H9 (cell line): Measurements from ENCODE around the gene IL16. TPM values are rescaled to one million over a fixed set of nuclear protein-coding genes. Genes with fewer than 3 reads are reported as not detected.

Experiments
- DNase-seq: peaks from one replicate; pipeline ENCODE4 v3.0.0-alpha.2; 2017
- H2AFZ ChIP-seq: one replicate; pipeline ENCODE4 v1.6.1; 2013; ENCODE audit warnings: mild to moderate bottlenecking, low read length, control low read depth, moderate library complexity
- H2AK5ac ChIP-seq: 2 replicates; pipeline ENCODE4 v1.6.1; 2013; ENCODE audit warnings: low read length, control low read depth, mixed read lengths; ENCODE audit not compliant: insufficient read length
- H2BK120ac ChIP-seq: one replicate; pipeline ENCODE4 v1.6.1; 2013; ENCODE audit warnings: low read depth, mild to moderate bottlenecking, low read length, control low read depth, inconsistent platforms; ENCODE audit not compliant: poor library complexity, severe bottlenecking
- H2BK12ac ChIP-seq: 2 replicates; pipeline ENCODE4 v1.6.1; 2013; ENCODE audit warnings: low read length, control low read depth, mixed read lengths, low read depth; ENCODE audit not compliant: insufficient read length
- H2BK15ac ChIP-seq: 2 replicates; pipeline ENCODE4 v1.6.1; 2013; ENCODE audit warnings: low read depth, low read length, control low read depth
- H2BK20ac ChIP-seq: one replicate; pipeline ENCODE4 v1.6.1; 2013; ENCODE audit warnings: low read depth, mild to moderate bottlenecking, low read length, control low read depth, inconsistent platforms; ENCODE audit not compliant: poor library complexity, severe bottlenecking
- H2BK5ac ChIP-seq: 2 replicates; pipeline ENCODE4 v1.6.1; 2013; ENCODE audit warnings: low read length, control low read depth, mixed read lengths; ENCODE audit not compliant: insufficient read length
- H3K14ac ChIP-seq: 2 replicates; pipeline ENCODE4 v1.6.1; 2013; ENCODE audit warnings: low read length, control low read depth; ENCODE audit not compliant: insufficient read depth
- H3K18ac ChIP-seq: 2 replicates; pipeline ENCODE4 v1.6.1; 2013; ENCODE audit warnings: low read depth, mild to moderate bottlenecking, mixed read lengths, low read length, control low read depth; ENCODE audit not compliant: insufficient read length
- H3K23ac ChIP-seq: 2 replicates; pipeline ENCODE4 v1.6.1; 2013; ENCODE audit warnings: low read length, control low read depth, mixed read lengths, low read depth; ENCODE audit not compliant: insufficient read length
- H3K23me2 ChIP-seq: 2 replicates; pipeline ENCODE4 v1.6.1; 2013; ENCODE audit warnings: low read depth, mild to moderate bottlenecking, mixed read lengths, low read length, control low read depth; ENCODE audit not compliant: insufficient read length, poor library complexity, severe bottlenecking
- H3K27ac ChIP-seq: 2 replicates; pipeline ENCODE4 v1.5.1; 2013; ENCODE audit warnings: low read length, control low read depth, mixed read lengths, low read depth; ENCODE audit not compliant: insufficient read length
- H3K27me3 ChIP-seq: 2 replicates; pipeline ENCODE4 v1.6.1; 2013; ENCODE audit warnings: low read length, control low read depth, inconsistent platforms; ENCODE audit not compliant: insufficient read depth
- H3K4ac ChIP-seq: 2 replicates; pipeline ENCODE4 v1.6.1; 2013; ENCODE audit warnings: low read depth, mild to moderate bottlenecking, control low read depth, inconsistent platforms, low read length, moderate library complexity
- H3K4me1 ChIP-seq: 2 replicates; pipeline ENCODE4 v1.6.1; 2013; ENCODE audit warnings: low read length, control low read depth, inconsistent platforms; ENCODE audit not compliant: insufficient read depth
- H3K4me2 ChIP-seq: 2 replicates; pipeline ENCODE4 v1.6.1; 2013; ENCODE audit warnings: low read length, control low read depth, mixed read lengths; ENCODE audit not compliant: insufficient read length, insufficient read depth
- H3K56ac ChIP-seq: 2 replicates; pipeline ENCODE4 v1.6.1; 2013; ENCODE audit warnings: low read depth, mild to moderate bottlenecking, mixed read lengths, low read length, control low read depth; ENCODE audit not compliant: insufficient read length
- H3K79me1 ChIP-seq: 2 replicates; pipeline ENCODE4 v1.6.1; 2013; ENCODE audit warnings: low read depth, mild to moderate bottlenecking, moderate library complexity, low read length, control low read depth, inconsistent platforms; ENCODE audit not compliant: insufficient read depth, poor library complexity, severe bottlenecking
- H3K79me2 ChIP-seq: 2 replicates; pipeline ENCODE4 v1.6.1; 2013; ENCODE audit warnings: low read length, control low read depth, inconsistent platforms; ENCODE audit not compliant: insufficient read depth
- H3K9ac ChIP-seq: 2 replicates; pipeline ENCODE4 v1.6.1; 2013; ENCODE audit warnings: low read length, control low read depth, mixed read lengths; ENCODE audit not compliant: insufficient read length; ENCODE audit errors: extremely low read depth
- H3K9me3 ChIP-seq: one replicate; pipeline ENCODE4 v1.6.1; 2013; ENCODE audit warnings: low read depth, low read length, inconsistent platforms; ENCODE audit not compliant: control insufficient read depth
- H3T11ph ChIP-seq: one replicate; pipeline ENCODE4 v1.6.1; 2013; ENCODE audit warnings: mild to moderate bottlenecking, low read length, control low read depth, inconsistent platforms
- H4K20me1 ChIP-seq: one replicate; pipeline ENCODE4 v1.6.1; 2013; ENCODE audit not compliant: control insufficient read depth, insufficient read length, insufficient read depth
- H4K5ac ChIP-seq: 2 replicates; pipeline ENCODE4 v1.6.1; 2013; ENCODE audit warnings: low read depth, mild to moderate bottlenecking, mixed read lengths, low read length, control low read depth; ENCODE audit not compliant: insufficient read length
- H4K8ac ChIP-seq: replicated peaks from 2 replicates; pipeline ENCODE4 v1.6.1; 2013; ENCODE audit warnings: low read length, control low read depth, mixed read lengths, low read depth; ENCODE audit not compliant: insufficient read length
- H4K91ac ChIP-seq: 2 replicates; pipeline ENCODE4 v1.6.1; 2013; ENCODE audit warnings: low read depth, mild to moderate bottlenecking, moderate library complexity, mixed read lengths, low read length, control low read depth; ENCODE audit not compliant: insufficient read length
- H3K27ac Mint-ChIP-seq, 3 experiments: 2 replicates in 2 of 3; 3 replicates in 1 of 3; pipeline ENCODE4 v1.8.0; 2020 to 2021; ENCODE audit warnings: mixed read lengths in 3 of 3, mild to moderate bottlenecking in 1 of 3, moderate library complexity in 1 of 3
- H3K27me3 Mint-ChIP-seq: 2 replicates; pipeline ENCODE4 v1.8.0; 2021; ENCODE audit warnings: low read depth, mild to moderate bottlenecking, moderate library complexity, mixed read lengths
- H3K36me3 Mint-ChIP-seq, 3 experiments: 2 replicates in 2 of 3; 3 replicates in 1 of 3; pipeline ENCODE4 v1.8.0; 2020 to 2021; ENCODE audit warnings: low read depth in 3 of 3, mixed read lengths in 3 of 3; ENCODE audit not compliant: insufficient read depth in 1 of 3
- H3K4me1 Mint-ChIP-seq, 2 experiments: 2 replicates each; pipeline ENCODE4 v1.8.0; 2020; ENCODE audit warnings: mixed read lengths in 2 of 2
- H3K4me3 Mint-ChIP-seq, 2 experiments: 2 replicates in 1 of 2; 3 replicates in 1 of 2; pipeline ENCODE4 v1.8.0; 2020 to 2021; ENCODE audit warnings: mild to moderate bottlenecking in 2 of 2, mixed read lengths in 2 of 2, moderate library complexity in 1 of 2
- H3K9me3 Mint-ChIP-seq, 2 experiments: 2 replicates in 1 of 2; 3 replicates in 1 of 2; pipeline ENCODE4 v1.8.0; 2020; ENCODE audit warnings: mild to moderate bottlenecking in 2 of 2, mixed read lengths in 2 of 2, moderate library complexity in 1 of 2
- WGBS: extraction: QIAGEN DNeasy Blood & Tissue Kit; methylation state at CpG from one replicate; pipeline ENCODE4 v1.1.7; 2013; ENCODE audit warnings: missing lambda C conversion rate, low lambda C conversion rate, mixed read lengths; ENCODE audit not compliant: insufficient read length; ENCODE audit errors: extremely low coverage; 5-methylcytosine and 5-hydroxymethylcytosine counted together
- total RNA-seq: library from RNA; stranded (reverse); gene quantifications from 2 replicates; pipeline ENCODE4 v1.2.1, GENCODE V29; 2021
- TF ChIP-seq, protein P1 (sequence below): fragments of 200-600 bp; sonication (generic); conservative IDR thresholded peaks from 3 replicates; pipeline ENCODE4 v1.8.0; 2021; ENCODE audit warnings: antibody characterized with exemption, mild to moderate bottlenecking

IL16 gene
- total RNA-seq, 1 experiment from 2014 or later: 0.28 TPM

DNA sequence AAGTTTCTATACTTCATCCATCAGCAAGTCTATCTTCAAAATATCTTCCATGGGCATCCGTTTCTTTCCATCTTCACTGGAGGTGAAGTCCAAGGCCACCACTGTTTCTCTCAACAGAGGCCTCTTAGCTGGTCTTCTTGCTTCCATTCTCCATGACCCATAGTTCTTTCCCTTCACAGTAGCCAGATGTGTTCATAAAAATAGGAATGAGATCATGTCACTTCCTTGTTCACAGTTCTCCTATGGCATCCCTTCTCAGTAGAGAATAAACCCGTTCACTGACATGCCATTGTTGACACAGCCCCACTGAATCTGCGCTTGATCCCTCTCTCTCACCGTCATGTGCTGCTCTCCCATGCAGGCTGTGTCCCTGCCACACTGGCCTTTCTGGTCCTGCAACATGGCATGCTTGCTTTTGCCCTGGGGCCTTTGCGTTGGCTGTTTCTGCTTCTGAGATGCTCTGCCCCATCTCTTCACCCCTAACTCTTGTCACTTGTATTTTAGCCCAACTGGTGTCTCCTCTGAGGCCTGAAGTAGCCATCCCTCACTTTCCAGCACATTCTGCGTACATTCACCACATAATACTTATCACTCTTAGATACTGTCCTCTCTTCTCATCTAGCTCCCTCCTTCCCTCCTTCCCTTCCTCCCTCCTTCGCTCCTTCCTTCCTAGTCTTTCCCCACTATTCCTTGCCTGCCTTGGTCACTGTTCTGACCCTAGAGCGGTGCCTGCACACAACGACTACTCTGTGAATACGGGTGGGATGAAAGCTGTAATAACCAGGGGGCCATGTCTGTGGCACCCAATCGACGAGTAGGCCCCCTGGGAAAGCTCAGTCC is 85.3 kb downstream of the IL16 start:
- no peak overlapping the region; a peak in 1 of 7 replicates for H3K27ac Mint-ChIP-seq
- Histone ChIP-seq H2BK12ac (no peak overlapping the region), H2BK15ac (no peak overlapping the region), H3K27ac (no peak overlapping the region), H4K91ac (no peak overlapping the region), H3K14ac (no peak overlapping the region), H3T11ph (no peak overlapping the region), H3K23ac (no peak overlapping the region), H4K20me1 (no peaks in the 10 kb centered on the region), H4K8ac (no peak overlapping the region), H3K56ac (no peak overlapping the region), H3K9me3 (peaks cover 4% of the 10 kb centered on the region), H2BK5ac (no peak overlapping the region), H2BK20ac (no peak overlapping the region), H3K9ac (no peak overlapping the region), H2AK5ac (no peak overlapping the region), H3K4ac (no peak overlapping the region), H2AFZ (no peak overlapping the region), H3K23me2 (no peaks in the 10 kb centered on the region), H3K4me2 (no peak overlapping the region), H2BK120ac (no peak overlapping the region), H4K5ac (no peak overlapping the region), H3K79me2 (no peaks in the 10 kb centered on the region), H3K79me1 (no peaks in the 10 kb centered on the region), H3K4me1 (no peaks in the 10 kb centered on the region), H3K27me3 (no peaks in the 10 kb centered on the region), H3K18ac (no peak overlapping the region)
- H3K9me3 Mint-ChIP-seq: peaks cover 16 to 21% of the 10 kb centered on the region in 2 experiments
- TF ChIP-seq, protein P1, sequence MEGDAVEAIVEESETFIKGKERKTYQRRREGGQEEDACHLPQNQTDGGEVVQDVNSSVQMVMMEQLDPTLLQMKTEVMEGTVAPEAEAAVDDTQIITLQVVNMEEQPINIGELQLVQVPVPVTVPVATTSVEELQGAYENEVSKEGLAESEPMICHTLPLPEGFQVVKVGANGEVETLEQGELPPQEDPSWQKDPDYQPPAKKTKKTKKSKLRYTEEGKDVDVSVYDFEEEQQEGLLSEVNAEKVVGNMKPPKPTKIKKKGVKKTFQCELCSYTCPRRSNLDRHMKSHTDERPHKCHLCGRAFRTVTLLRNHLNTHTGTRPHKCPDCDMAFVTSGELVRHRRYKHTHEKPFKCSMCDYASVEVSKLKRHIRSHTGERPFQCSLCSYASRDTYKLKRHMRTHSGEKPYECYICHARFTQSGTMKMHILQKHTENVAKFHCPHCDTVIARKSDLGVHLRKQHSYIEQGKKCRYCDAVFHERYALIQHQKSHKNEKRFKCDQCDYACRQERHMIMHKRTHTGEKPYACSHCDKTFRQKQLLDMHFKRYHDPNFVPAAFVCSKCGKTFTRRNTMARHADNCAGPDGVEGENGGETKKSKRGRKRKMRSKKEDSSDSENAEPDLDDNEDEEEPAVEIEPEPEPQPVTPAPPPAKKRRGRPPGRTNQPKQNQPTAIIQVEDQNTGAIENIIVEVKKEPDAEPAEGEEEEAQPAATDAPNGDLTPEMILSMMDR: no peak
- 0 out of 4 replicates have a peak, but pooled peaks cover 0 to 2% of the 10 kb centered on the region in 2 experiments for H3K4me1 Mint-ChIP-seq
- WGBS: no CpG with 5 or more reads among the region's 12 CpGs
- peaks cover 5% of the 10 kb centered on the region for H3K27me3 Mint-ChIP-seq
- H3K36me3 Mint-ChIP-seq: peaks cover 1 to 12% (median 6%) of the 10 kb centered on the region in 3 experiments; a peak in 6 of 7 replicates
- peak; percentile 5 for DNase-seq
- H3K4me3 Mint-ChIP-seq: no peak overlapping the region
